ENCODE measurements around the gene MYOF.
"Not testable (repeated sequence)": the region's sequence is repeated elsewhere in the genome, so short reads cannot be mapped to it uniquely, and the experiment has no call there.

The MYOF gene

GRCh38 chr10:93478873-93479272 lies 3.3 kb downstream of the MYOF start:
- DNase-seq (ENCODE audit: low read depth in 1 of 2, low spot score in 1 of 2) = no peak

GRCh38 chr10:93476756-93477155 lies 5.4 kb downstream of the MYOF start:
- no peak for DNase-seq (ENCODE audit: low read depth in 1 of 2, low spot score in 1 of 2)

- no peak for DNase-seq (ENCODE audit: low read depth in 1 of 2, low spot score in 1 of 2)
These were observed 6.3 kb downstream of the MYOF start for GRCh38 chr10:93475871-93476270.

- no peak for DNase-seq (ENCODE audit: low read depth in 1 of 2, low spot score in 1 of 2)
These were observed 6.9 kb downstream of the MYOF start for GRCh38 chr10:93475227-93475626.

GRCh38 chr10:93473804-93474472 lies 8.2 kb downstream of the MYOF start:
- no peak for DNase-seq (ENCODE audit: low read depth in 1 of 2, low spot score in 1 of 2)

- no peak for DNase-seq (ENCODE audit: low read depth in 1 of 2, low spot score in 1 of 2)
These were observed 9.0 kb downstream of the MYOF start for GRCh38 chr10:93473161-93473560.

GRCh38 chr10:93471110-93471651 lies 11.0 kb downstream of the MYOF start:
- DNase-seq (ENCODE audit: low read depth in 1 of 2, low spot score in 1 of 2) = no peak

- no peak for DNase-seq (ENCODE audit: low read depth in 1 of 2, low spot score in 1 of 2)
These were observed 12.7 kb downstream of the MYOF start for GRCh38 chr10:93469454-93469853.

- no peak for DNase-seq (ENCODE audit: low read depth in 1 of 2, low spot score in 1 of 2)
These were observed 13.5 kb downstream of the MYOF start for GRCh38 chr10:93468461-93469213.

- DNase-seq (ENCODE audit: low read depth in 1 of 2, low spot score in 1 of 2) = not testable (repeated sequence)
These were observed 14.5 kb downstream of the MYOF start for GRCh38 chr10:93467635-93468034.

GRCh38 chr10:93465806-93466675 lies 16.1 kb downstream of the MYOF start:
- DNase-seq (ENCODE audit: low read depth in 1 of 2, low spot score in 1 of 2) = no peak

- DNase-seq (ENCODE audit: low read depth in 1 of 2, low spot score in 1 of 2) = no peak
These were observed 17.3 kb downstream of the MYOF start for GRCh38 chr10:93464776-93465388.

GRCh38 chr10:93463723-93464476 lies 18.2 kb downstream of the MYOF start:
- DNase-seq (ENCODE audit: low read depth in 1 of 2, low spot score in 1 of 2) = no peak

- DNase-seq (ENCODE audit: low read depth in 1 of 2, low spot score in 1 of 2) = no peak
These were observed 19.3 kb downstream of the MYOF start for GRCh38 chr10:93462881-93463280.

GRCh38 chr10:93462371-93462770 lies 19.8 kb downstream of the MYOF start:
- no peak for DNase-seq (ENCODE audit: low read depth in 1 of 2, low spot score in 1 of 2)

- DNase-seq (ENCODE audit: low read depth in 1 of 2, low spot score in 1 of 2) = no peak
These were observed 20.3 kb downstream of the MYOF start for GRCh38 chr10:93461807-93462178.

- DNase-seq (ENCODE audit: low read depth in 1 of 2, low spot score in 1 of 2) = no peak
These were observed 20.9 kb downstream of the MYOF start for GRCh38 chr10:93461109-93461806.

GRCh38 chr10:93459466-93459865 lies 22.7 kb downstream of the MYOF start:
- no peak for DNase-seq (ENCODE audit: low read depth in 1 of 2, low spot score in 1 of 2)

GRCh38 chr10:93458821-93459257 lies 23.3 kb downstream of the MYOF start:
- DNase-seq (ENCODE audit: low read depth in 1 of 2, low spot score in 1 of 2) = no peak

GRCh38 chr10:93457511-93457910 lies 24.6 kb downstream of the MYOF start:
- DNase-seq (ENCODE audit: low read depth in 1 of 2, low spot score in 1 of 2) = no peak
